ENCODE results near the gene HSPH1.

DNA sequence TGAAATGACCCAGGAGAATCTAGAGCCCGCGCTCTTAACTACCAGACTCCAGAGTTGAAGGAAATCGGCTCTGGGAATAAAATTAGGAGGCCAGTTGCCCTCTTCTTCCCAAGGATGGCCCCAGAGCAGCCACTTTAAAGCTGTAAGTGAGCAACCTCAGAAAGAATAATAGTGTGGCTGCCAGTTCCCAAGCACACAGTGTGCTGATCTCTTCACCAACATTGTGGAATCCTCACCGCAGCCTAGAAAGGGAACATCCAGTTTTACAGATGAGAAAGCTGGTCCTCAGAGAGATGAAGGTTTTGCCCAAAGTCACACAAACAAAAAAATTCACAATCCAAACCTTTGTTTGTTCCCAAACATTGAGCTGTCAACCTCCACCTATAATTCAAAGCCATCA, 39.6 kb downstream of the HSPH1 start:
- TF ChIP-seq POLR2AphosphoS5 (IDR thresholded peaks at IDR 0.05; ENCODE audit: low read depth, low read length) (no peak), FOSL1 (IDR thresholded peaks at IDR 0.05; ENCODE audit: low read depth) (no peak), EZH2 (IDR thresholded peaks at IDR 0.05) (no peak)
- TF ChIP-seq, protein P1, sequence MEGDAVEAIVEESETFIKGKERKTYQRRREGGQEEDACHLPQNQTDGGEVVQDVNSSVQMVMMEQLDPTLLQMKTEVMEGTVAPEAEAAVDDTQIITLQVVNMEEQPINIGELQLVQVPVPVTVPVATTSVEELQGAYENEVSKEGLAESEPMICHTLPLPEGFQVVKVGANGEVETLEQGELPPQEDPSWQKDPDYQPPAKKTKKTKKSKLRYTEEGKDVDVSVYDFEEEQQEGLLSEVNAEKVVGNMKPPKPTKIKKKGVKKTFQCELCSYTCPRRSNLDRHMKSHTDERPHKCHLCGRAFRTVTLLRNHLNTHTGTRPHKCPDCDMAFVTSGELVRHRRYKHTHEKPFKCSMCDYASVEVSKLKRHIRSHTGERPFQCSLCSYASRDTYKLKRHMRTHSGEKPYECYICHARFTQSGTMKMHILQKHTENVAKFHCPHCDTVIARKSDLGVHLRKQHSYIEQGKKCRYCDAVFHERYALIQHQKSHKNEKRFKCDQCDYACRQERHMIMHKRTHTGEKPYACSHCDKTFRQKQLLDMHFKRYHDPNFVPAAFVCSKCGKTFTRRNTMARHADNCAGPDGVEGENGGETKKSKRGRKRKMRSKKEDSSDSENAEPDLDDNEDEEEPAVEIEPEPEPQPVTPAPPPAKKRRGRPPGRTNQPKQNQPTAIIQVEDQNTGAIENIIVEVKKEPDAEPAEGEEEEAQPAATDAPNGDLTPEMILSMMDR (IDR thresholded peaks at IDR 0.05 in 2 of 3, conservative IDR thresholded peaks at IDR 0.05 in 1 of 3; ENCODE audit: borderline replicate concordance in 1 of 3, insufficient read depth in 1 of 3, low read depth in 2 of 3, low read length in 2 of 3), result no peak
- TF ChIP-seq, protein P2, sequence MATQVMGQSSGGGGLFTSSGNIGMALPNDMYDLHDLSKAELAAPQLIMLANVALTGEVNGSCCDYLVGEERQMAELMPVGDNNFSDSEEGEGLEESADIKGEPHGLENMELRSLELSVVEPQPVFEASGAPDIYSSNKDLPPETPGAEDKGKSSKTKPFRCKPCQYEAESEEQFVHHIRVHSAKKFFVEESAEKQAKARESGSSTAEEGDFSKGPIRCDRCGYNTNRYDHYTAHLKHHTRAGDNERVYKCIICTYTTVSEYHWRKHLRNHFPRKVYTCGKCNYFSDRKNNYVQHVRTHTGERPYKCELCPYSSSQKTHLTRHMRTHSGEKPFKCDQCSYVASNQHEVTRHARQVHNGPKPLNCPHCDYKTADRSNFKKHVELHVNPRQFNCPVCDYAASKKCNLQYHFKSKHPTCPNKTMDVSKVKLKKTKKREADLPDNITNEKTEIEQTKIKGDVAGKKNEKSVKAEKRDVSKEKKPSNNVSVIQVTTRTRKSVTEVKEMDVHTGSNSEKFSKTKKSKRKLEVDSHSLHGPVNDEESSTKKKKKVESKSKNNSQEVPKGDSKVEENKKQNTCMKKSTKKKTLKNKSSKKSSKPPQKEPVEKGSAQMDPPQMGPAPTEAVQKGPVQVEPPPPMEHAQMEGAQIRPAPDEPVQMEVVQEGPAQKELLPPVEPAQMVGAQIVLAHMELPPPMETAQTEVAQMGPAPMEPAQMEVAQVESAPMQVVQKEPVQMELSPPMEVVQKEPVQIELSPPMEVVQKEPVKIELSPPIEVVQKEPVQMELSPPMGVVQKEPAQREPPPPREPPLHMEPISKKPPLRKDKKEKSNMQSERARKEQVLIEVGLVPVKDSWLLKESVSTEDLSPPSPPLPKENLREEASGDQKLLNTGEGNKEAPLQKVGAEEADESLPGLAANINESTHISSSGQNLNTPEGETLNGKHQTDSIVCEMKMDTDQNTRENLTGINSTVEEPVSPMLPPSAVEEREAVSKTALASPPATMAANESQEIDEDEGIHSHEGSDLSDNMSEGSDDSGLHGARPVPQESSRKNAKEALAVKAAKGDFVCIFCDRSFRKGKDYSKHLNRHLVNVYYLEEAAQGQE (IDR thresholded peaks at IDR 0.05; ENCODE audit: low read depth), result no peak
- TF ChIP-seq, protein P3, sequence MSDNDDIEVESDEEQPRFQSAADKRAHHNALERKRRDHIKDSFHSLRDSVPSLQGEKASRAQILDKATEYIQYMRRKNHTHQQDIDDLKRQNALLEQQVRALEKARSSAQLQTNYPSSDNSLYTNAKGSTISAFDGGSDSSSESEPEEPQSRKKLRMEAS (IDR thresholded peaks at IDR 0.05), result no peak
